ENCODE results near the gene CRTAC1.

The CRTAC1 gene

GRCh38 chr10:97928897-97929296 is 101.5 kb downstream of the CRTAC1 start:
- Mint-ChIP-seq H3K36me3 (ENCODE audit: low read depth) (no peaks in the 10 kb centered on the region), H3K4me1 (ENCODE audit: low read depth) (no peaks in the 10 kb centered on the region), H3K27me3 (peaks cover 32% of the 10 kb centered on the region), H3K27ac (no peak overlapping the region), H3K9me3 (no peaks in the 10 kb centered on the region), H3K4me3 (no peak overlapping the region)
- no peak for DNase-seq

- Mint-ChIP-seq H3K27ac (no peak overlapping the region), H3K4me3 (no peak overlapping the region), H3K9me3 (no peaks in the 10 kb centered on the region), H3K27me3 (peaks cover 41% of the 10 kb centered on the region), H3K4me1 (ENCODE audit: low read depth) (no peaks in the 10 kb centered on the region), H3K36me3 (ENCODE audit: low read depth) (no peaks in the 10 kb centered on the region)
- no peak for DNase-seq
Measured at GRCh38 chr10:97927622-97928021, 102.8 kb downstream of the CRTAC1 start.

- Mint-ChIP-seq H3K27me3 (peaks cover 41% of the 10 kb centered on the region), H3K27ac (no peak overlapping the region)
Measured at GRCh38 chr10:97926055-97926454, 104.4 kb downstream of the CRTAC1 start.

GRCh38 chr10:97925308-97925938 is 105.0 kb downstream of the CRTAC1 start:
- Mint-ChIP-seq H3K27me3 (peaks cover 41% of the 10 kb centered on the region), H3K36me3 (ENCODE audit: low read depth) (no peaks in the 10 kb centered on the region), H3K9me3 (no peaks in the 10 kb centered on the region)

More at GRCh38 chr10:97926055-97926454, 104.4 kb downstream of the CRTAC1 start:
- no peak overlapping the region for H3K4me3 Mint-ChIP-seq
- no peaks in the 10 kb centered on the region for H3K9me3 Mint-ChIP-seq
- no peaks in the 10 kb centered on the region for H3K4me1 Mint-ChIP-seq (ENCODE audit: low read depth)
- DNase-seq: no peak
- H3K36me3 Mint-ChIP-seq (ENCODE audit: low read depth): no peaks in the 10 kb centered on the region

GRCh38 chr10:97924678-97925077 is 105.7 kb downstream of the CRTAC1 start:
- Mint-ChIP-seq H3K36me3 (ENCODE audit: low read depth) (no peaks in the 10 kb centered on the region), H3K4me3 (no peak overlapping the region), H3K9me3 (no peaks in the 10 kb centered on the region), H3K27me3 (peaks cover 41% of the 10 kb centered on the region), H3K4me1 (ENCODE audit: low read depth) (no peaks in the 10 kb centered on the region), H3K27ac (no peak overlapping the region)
- DNase-seq: no peak

More at GRCh38 chr10:97925308-97925938, 105.0 kb downstream of the CRTAC1 start:
- no peak overlapping the region for H3K4me3 Mint-ChIP-seq
- no peak overlapping the region for H3K27ac Mint-ChIP-seq
- H3K4me1 Mint-ChIP-seq (ENCODE audit: low read depth): no peaks in the 10 kb centered on the region
- DNase-seq: no peak

- no peak overlapping the region for H3K27ac Mint-ChIP-seq
- no peaks in the 10 kb centered on the region for H3K9me3 Mint-ChIP-seq
- peaks cover 4% of the 10 kb centered on the region for H3K4me1 Mint-ChIP-seq (ENCODE audit: low read depth)
- no peak for DNase-seq
- peaks cover 41% of the 10 kb centered on the region for H3K27me3 Mint-ChIP-seq
- no peaks in the 10 kb centered on the region for H3K36me3 Mint-ChIP-seq (ENCODE audit: low read depth)
- H3K4me3 Mint-ChIP-seq: no peak overlapping the region
Measured at GRCh38 chr10:97923476-97923875, 106.9 kb downstream of the CRTAC1 start.

- H3K36me3 Mint-ChIP-seq (ENCODE audit: low read depth): no peaks in the 10 kb centered on the region
- no peaks in the 10 kb centered on the region for H3K9me3 Mint-ChIP-seq
- no peak overlapping the region for H3K27ac Mint-ChIP-seq
- H3K4me1 Mint-ChIP-seq (ENCODE audit: low read depth): peaks cover 4% of the 10 kb centered on the region
- peaks cover 43% of the 10 kb centered on the region for H3K27me3 Mint-ChIP-seq
- H3K4me3 Mint-ChIP-seq: no peak overlapping the region
- no peak for DNase-seq
Measured at GRCh38 chr10:97923057-97923456, 107.4 kb downstream of the CRTAC1 start.

- Mint-ChIP-seq H3K4me3 (no peak overlapping the region), H3K9me3 (no peaks in the 10 kb centered on the region), H3K36me3 (ENCODE audit: low read depth) (no peaks in the 10 kb centered on the region), H3K27ac (no peak overlapping the region), H3K27me3 (peaks cover 38% of the 10 kb centered on the region), H3K4me1 (ENCODE audit: low read depth) (peaks cover 4% of the 10 kb centered on the region)
- DNase-seq: no peak
Measured at GRCh38 chr10:97922022-97922758, 108.2 kb downstream of the CRTAC1 start.

GRCh38 chr10:97921581-97922021 is 108.8 kb downstream of the CRTAC1 start:
- no peak overlapping the region for H3K4me3 Mint-ChIP-seq
- H3K36me3 Mint-ChIP-seq (ENCODE audit: low read depth): no peaks in the 10 kb centered on the region
- no peak overlapping the region for H3K27ac Mint-ChIP-seq
- H3K9me3 Mint-ChIP-seq: no peaks in the 10 kb centered on the region
- no peak for DNase-seq
- peaks cover 4% of the 10 kb centered on the region for H3K4me1 Mint-ChIP-seq (ENCODE audit: low read depth)
- H3K27me3 Mint-ChIP-seq: peaks cover 36% of the 10 kb centered on the region

GRCh38 chr10:97920865-97921264 is 109.6 kb downstream of the CRTAC1 start:
- no peaks in the 10 kb centered on the region for H3K9me3 Mint-ChIP-seq
- no peak overlapping the region for H3K4me3 Mint-ChIP-seq
- H3K4me1 Mint-ChIP-seq (ENCODE audit: low read depth): peaks cover 4% of the 10 kb centered on the region
- H3K36me3 Mint-ChIP-seq (ENCODE audit: low read depth): no peaks in the 10 kb centered on the region
- H3K27me3 Mint-ChIP-seq: peaks cover 36% of the 10 kb centered on the region
- DNase-seq: no peak
- H3K27ac Mint-ChIP-seq: no peak overlapping the region

- H3K27me3 Mint-ChIP-seq: peaks cover 19% of the 10 kb centered on the region
- no peak overlapping the region for H3K27ac Mint-ChIP-seq
- no peaks in the 10 kb centered on the region for H3K36me3 Mint-ChIP-seq (ENCODE audit: low read depth)
- H3K4me3 Mint-ChIP-seq: no peak overlapping the region
- no peaks in the 10 kb centered on the region for H3K9me3 Mint-ChIP-seq
- no peak for DNase-seq
- peaks cover 6% of the 10 kb centered on the region for H3K4me1 Mint-ChIP-seq (ENCODE audit: low read depth)
Measured at GRCh38 chr10:97919012-97919411, 111.4 kb downstream of the CRTAC1 start.

- no peaks in the 10 kb centered on the region for H3K9me3 Mint-ChIP-seq
- peaks cover 6% of the 10 kb centered on the region for H3K4me1 Mint-ChIP-seq (ENCODE audit: low read depth)
- no peak for DNase-seq
- H3K27ac Mint-ChIP-seq: no peak overlapping the region
- peaks cover 8% of the 10 kb centered on the region for H3K27me3 Mint-ChIP-seq
- no peaks in the 10 kb centered on the region for H3K36me3 Mint-ChIP-seq (ENCODE audit: low read depth)
- H3K4me3 Mint-ChIP-seq: no peak overlapping the region
Measured at GRCh38 chr10:97916586-97916985, 113.8 kb downstream of the CRTAC1 start.

GRCh38 chr10:97915346-97916131 is 114.9 kb downstream of the CRTAC1 start:
- no peaks in the 10 kb centered on the region for H3K36me3 Mint-ChIP-seq (ENCODE audit: low read depth)
- H3K9me3 Mint-ChIP-seq: no peaks in the 10 kb centered on the region
- peaks cover 6% of the 10 kb centered on the region for H3K4me1 Mint-ChIP-seq (ENCODE audit: low read depth)
- DNase-seq: no peak
- H3K4me3 Mint-ChIP-seq: no peak overlapping the region
- H3K27ac Mint-ChIP-seq: no peak overlapping the region
- peaks cover 8% of the 10 kb centered on the region for H3K27me3 Mint-ChIP-seq

- Mint-ChIP-seq H3K36me3 (ENCODE audit: low read depth) (no peaks in the 10 kb centered on the region), H3K4me1 (ENCODE audit: low read depth) (peaks cover 6% of the 10 kb centered on the region), H3K27ac (no peak overlapping the region), H3K4me3 (no peak overlapping the region), H3K9me3 (no peaks in the 10 kb centered on the region), H3K27me3 (peaks cover 8% of the 10 kb centered on the region)
- DNase-seq: peak; percentile 84
Measured at GRCh38 chr10:97914837-97915211, 115.6 kb downstream of the CRTAC1 start.
